AG04450 (cell line): ENCODE data around the gene LAMP1. TPM values are rescaled to one million over a fixed set of nuclear protein-coding genes. Genes with fewer than 3 reads are reported as not detected.

Experiments used
- CTCF ChIA-PET: fragments of 300-600, 350-600 bp; formaldehyde crosslinking; extraction: SDS; loops from one replicate; lab custom pipeline; 2022; ENCODE audit warnings: antibody characterized with exemption, inconsistent platforms; lab: Charles Lee
- POLR2A ChIA-PET: fragments of 350-600 bp; formaldehyde crosslinking; extraction: SDS; loops from one replicate; lab custom pipeline; 2021; ENCODE audit warnings: antibody characterized with exemption, inconsistent platforms; lab: Yijun Ruan, JAX
- DNase-seq: peaks from one replicate; pipeline ENCODE4 v3.0.0-alpha.2; 2011; ENCODE audit warnings: low read depth, low spot score
- H3K27ac ChIP-seq: one replicate; pipeline ENCODE4 v1.5.1; 2012; ENCODE audit warnings: low read depth, low read length, control low read depth
- H3K27me3 ChIP-seq: one replicate; pipeline ENCODE4 v1.6.0; 2012; ENCODE audit warnings: low read length; ENCODE audit not compliant: control insufficient read depth, insufficient read depth
- H3K4me3 ChIP-seq: 2 replicates; pipeline ENCODE4 v1.5.1; 2011; ENCODE audit warnings: mild to moderate bottlenecking, low read depth, low read length, control low read depth
- H3K9me3 ChIP-seq: 2 replicates; pipeline ENCODE4 v1.5.1; 2012; ENCODE audit warnings: low read length; ENCODE audit not compliant: control insufficient read depth, insufficient read depth
- CTCF ChIP-seq: IDR thresholded peaks from 2 replicates; pipeline ENCODE4 v1.5.1; 2011; ENCODE audit warnings: low read depth, low read length, control low read depth, inconsistent platforms
- polyA plus RNA-seq: library from polyadenylated mRNA; depleted of rRNA; stranded (reverse); fragments of >200 nt; gene quantifications from 2 replicates; pipeline ENCODE4 v1.2.3, GENCODE V29; 2011

LAMP1 gene
- polyA plus RNA-seq, 1 experiment = 247 TPM

- TF ChIP-seq CTCF = no peak
- Histone ChIP-seq H3K27me3 (no peaks in the 10 kb centered on the region), H3K27ac (no peak overlapping the region), H3K9me3 (no peaks in the 10 kb centered on the region; the same call in 1 of the 2 replicates), H3K4me3 (no peak overlapping the region)
- no peak for DNase-seq
- CTCF ChIA-PET = interaction anchor here (0.7 kb wide), 1 partner anchor 292 kb away, joined by 11 read pairs; no protein-coding TSS in a partner anchor
- POLR2A ChIA-PET = no interaction called here
Observed at GRCh38 chr13:113321546-113321945, 24.5 kb downstream of the LAMP1 start.

GRCh38 chr13:113322043-113322461, 25.0 kb downstream of the LAMP1 start:
- ChIA-PET POLR2A (no interaction called here), CTCF (interaction anchor here (0.7 kb wide), 1 partner anchor 292 kb away, joined by 11 read pairs; no protein-coding TSS in a partner anchor)
- no peak overlapping the region for H3K4me3 ChIP-seq
- no peak for TF ChIP-seq CTCF
- no peak for DNase-seq
- no peak overlapping the region for H3K27ac ChIP-seq
- no peaks in the 10 kb centered on the region; the same call in 1 of the 2 replicates for H3K9me3 ChIP-seq
- no peaks in the 10 kb centered on the region for H3K27me3 ChIP-seq

- H3K27ac ChIP-seq = no peak overlapping the region
- ChIA-PET POLR2A (no interaction called here), CTCF (no interaction called here)
- H3K27me3 ChIP-seq = no peaks in the 10 kb centered on the region
- H3K4me3 ChIP-seq = no peak overlapping the region
- no peak for DNase-seq
- no peaks in the 10 kb centered on the region; the same call in 1 of the 2 replicates for H3K9me3 ChIP-seq
- no peak for TF ChIP-seq CTCF
Observed at GRCh38 chr13:113322890-113323651, 26.0 kb downstream of the LAMP1 start.

- DNase-seq = no peak
- H3K27me3 ChIP-seq = peaks cover 1% of the 10 kb centered on the region
- no peaks in the 10 kb centered on the region; the same call in 1 of the 2 replicates for H3K9me3 ChIP-seq
- no peak for TF ChIP-seq CTCF
- ChIA-PET CTCF (no interaction called here), POLR2A (interaction anchor here (1.4 kb wide), 1 partner anchor 27 kb away, joined by 3 read pairs; the partner anchor contains the start of gene LAMP1)
- H3K27ac ChIP-seq = no peak overlapping the region
- no peak overlapping the region for H3K4me3 ChIP-seq
Observed at GRCh38 chr13:113323869-113324268, 26.8 kb downstream of the LAMP1 start.

DNA sequence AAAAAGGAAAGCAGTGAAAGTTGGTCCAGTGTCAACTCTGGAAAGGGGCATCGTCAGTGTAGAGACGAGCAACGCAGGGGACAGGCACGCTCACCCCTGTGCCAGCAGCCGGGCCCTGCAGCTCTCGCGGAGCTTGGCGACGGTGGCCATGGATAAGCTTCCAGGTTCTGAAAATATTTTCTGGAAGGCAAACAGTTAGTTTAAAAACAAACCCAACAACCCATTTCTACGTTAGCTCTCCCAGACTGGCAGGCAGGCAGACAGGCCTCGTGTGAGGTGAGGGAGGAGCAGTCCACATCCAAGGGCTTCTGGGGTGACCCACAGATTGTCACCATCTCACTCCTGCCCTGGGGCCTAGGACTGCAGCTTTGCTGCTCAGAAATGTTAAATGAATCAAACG, 27.4 kb downstream of the LAMP1 start:
- ChIA-PET POLR2A (interaction anchor here (1.4 kb wide), 1 partner anchor 27 kb away, joined by 3 read pairs; the partner anchor contains the start of gene LAMP1), CTCF (no interaction called here)

More for the DNA sequence above, 27.4 kb downstream of the LAMP1 start:
- H3K4me3 ChIP-seq = no peak overlapping the region
- H3K27me3 ChIP-seq = peaks cover 2% of the 10 kb centered on the region
- TF ChIP-seq CTCF = no peak
- H3K27ac ChIP-seq = no peak overlapping the region
- DNase-seq = no peak
- no peaks in the 10 kb centered on the region; the same call in 1 of the 2 replicates for H3K9me3 ChIP-seq
